Measurements from ENCODE around the gene MC3R. TPM values are rescaled to one million over a fixed set of nuclear protein-coding genes. Genes with fewer than 3 reads are reported as not detected.

Gene MC3R
- total RNA-seq, 1 donor from 2014 or later = not detected

DNA sequence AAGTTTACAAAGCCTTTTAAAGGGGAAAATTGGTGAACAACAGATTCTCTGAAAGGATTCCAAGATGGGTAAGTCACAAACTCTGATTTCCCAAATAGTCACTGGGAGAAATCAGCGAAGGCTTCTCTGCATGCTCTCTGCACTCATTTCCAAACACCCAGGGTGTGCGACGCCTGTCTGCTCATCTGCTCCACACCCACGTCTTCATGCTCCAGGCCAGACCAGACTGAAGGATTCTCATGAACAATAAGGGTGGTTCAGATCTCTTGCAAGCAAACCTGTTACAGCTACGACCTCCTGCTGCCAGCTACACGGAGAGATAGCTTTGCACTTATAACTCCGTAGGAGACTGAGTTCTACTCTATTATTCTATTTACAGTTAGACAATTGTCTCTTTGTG lies 1.4 kb downstream of the MC3R start:
- DNase-seq (ENCODE audit: low spot score) = no peak

DNA sequence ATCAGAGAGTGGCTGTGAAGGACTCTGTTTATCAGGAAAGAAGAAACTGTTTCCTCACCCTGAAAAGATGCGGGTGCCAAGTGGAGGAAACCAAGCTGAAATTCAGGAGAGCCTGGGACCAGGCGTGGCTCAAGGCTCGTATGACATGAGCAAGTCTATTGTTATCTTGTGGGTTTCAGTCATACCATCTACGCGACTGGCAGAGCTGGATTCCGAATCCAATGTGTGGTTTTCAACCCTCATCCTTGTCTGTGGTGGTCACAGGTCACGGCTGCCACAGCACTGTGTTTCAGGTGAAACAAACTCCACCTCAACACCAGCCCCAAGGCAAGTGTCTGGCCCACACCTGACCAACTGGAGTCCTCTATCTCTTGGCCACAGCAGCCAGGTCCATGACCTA lies 9.1 kb downstream of the MC3R start:
- DNase-seq (ENCODE audit: low spot score) = no peak

DNA sequence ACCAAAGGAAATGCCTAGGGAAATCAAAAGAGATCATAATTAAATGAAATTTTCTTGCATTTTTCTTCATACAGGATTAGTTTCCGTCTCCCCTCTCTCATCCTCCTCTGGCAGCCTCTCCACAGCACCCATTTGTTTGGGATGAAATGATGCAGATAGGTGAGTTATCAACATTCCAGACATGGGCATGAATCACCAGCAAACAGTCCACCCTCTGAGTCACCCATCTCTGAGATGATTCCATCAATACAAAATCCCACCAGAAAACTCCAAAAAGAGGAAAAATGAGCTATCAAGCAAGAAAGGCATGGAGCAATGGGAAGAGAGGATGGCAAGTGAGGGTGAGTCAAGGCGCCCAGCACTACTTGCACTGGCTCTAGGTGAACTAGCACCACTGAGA lies 11.4 kb downstream of the MC3R start:
- no peak for DNase-seq (ENCODE audit: low spot score)

GRCh38 chr20:56268536-56268935 lies 20.0 kb downstream of the MC3R start:
- DNase-seq (ENCODE audit: low spot score) = no peak

DNA sequence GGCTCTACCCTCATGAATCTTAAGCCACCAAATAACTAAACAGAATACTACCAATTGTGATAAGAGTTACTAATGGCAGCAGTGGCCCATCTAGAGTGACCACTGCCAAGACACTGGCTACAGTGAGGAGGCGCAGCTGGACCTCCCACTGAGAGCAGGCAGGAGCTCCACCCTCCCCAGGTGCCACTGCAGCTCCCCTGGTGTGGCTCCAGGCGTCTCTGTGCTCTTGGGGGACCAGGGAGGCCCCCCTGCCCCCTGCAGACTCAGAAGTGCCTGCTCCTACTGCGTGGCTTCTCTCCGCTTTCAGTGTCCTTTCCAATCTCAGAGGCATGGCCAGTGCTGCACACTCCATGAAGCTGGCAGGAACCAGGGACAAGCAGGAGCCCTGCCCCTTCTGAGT lies 23.4 kb downstream of the MC3R start:
- no peak for DNase-seq (ENCODE audit: low spot score)

- DNase-seq (ENCODE audit: low spot score) = no peak
Measured at GRCh38 chr20:56273491-56273890, 25.0 kb downstream of the MC3R start.

DNA sequence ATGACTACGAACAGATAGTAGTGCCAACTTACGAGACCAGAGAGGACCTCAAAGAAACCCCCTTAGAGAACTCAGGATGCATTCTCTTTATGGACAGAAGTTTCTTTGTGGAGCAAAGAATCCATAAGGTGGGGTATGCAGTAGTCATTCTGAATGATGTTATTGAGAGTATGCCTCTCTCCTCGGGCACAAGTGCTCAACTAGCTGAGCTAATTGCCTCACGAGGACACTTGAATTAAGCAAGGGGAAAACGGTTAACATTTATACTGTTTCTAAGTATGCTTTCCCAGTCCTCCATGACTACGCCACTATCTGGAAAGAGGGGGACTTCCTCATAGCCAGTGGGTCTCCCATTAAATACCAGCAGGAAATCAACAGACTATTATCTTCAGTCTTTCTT lies 25.6 kb downstream of the MC3R start:
- no peak for DNase-seq (ENCODE audit: low spot score)

DNA sequence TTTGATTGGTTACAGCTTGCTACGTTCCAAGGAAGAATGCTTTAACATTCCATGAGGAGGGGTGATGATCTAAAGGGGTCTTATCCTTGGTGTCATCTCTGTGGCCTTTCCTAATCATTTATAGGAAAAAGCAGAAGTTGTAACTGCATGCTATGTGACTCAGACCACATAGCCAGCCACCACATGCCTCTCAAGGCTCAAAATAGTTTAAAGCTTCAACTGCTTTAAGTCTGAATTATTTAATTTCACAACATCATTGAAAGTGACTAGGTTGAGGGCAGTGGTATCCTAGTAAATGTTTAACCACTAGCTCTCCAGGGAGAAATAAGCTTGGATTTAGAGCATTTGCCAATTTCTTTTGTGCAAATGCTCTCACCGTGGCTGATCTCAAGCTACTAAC lies 29.7 kb downstream of the MC3R start:
- no peak for DNase-seq (ENCODE audit: low spot score)

DNA sequence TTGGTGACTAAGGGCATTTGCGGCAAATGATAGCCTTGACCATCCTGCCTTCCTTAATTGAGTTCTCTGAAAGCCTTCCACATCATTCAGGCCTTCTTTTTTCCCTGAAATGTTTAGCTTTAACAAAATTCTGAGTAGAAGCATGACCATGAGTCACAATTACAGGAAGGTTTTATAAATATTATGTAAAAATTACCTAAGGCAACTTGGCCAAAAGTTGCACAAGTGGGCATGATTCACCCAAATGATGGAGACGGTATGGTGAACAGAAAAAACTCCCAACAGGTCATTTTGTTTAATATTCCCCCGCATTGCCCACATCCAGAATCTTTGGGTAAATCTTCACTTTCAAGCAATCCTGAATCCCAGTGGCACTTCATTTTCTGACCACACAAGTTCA lies 37.0 kb downstream of the MC3R start:
- no peak for DNase-seq (ENCODE audit: low spot score)

DNA sequence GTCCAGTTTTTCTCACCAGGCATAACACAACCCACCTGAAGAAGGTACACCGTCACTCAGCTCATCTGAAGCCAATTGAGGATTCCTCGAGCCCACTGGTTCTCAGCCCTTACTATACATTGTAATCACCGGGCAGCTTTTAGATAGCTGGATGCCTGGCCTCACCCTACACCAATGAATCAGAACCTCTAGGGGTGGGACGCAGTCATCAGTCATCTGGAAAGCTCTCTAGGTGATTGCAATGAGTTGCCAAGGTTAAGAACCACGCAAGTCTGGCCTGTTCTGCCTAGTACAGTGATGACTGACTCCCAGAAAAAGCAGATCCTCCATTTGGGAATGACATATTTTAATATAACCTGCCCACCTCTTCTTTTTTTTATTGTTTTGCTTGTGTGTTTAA lies 41.1 kb downstream of the MC3R start:
- no peak for DNase-seq (ENCODE audit: low spot score)

GRCh38 chr20:56299362-56299761 lies 50.8 kb downstream of the MC3R start:
- no peak for DNase-seq (ENCODE audit: low spot score)

Other genes starting within 250 kb of the MC3R start
- 0.16 TPM for gene CBLN4, start 243.2 kb upstream of the MC3R start, total RNA-seq
- 50.3 TPM for gene FAM210B, start 110.2 kb downstream of the MC3R start, total RNA-seq
- gene AURKA, start 143.5 kb downstream of the MC3R start, total RNA-seq = 1.6 TPM
- 36.6 TPM for gene CSTF1, start 143.9 kb downstream of the MC3R start, total RNA-seq
- 0.91 TPM for gene CASS4, start 163.5 kb downstream of the MC3R start, total RNA-seq
- gene RTF2, start 219.9 kb downstream of the MC3R start, total RNA-seq = 91.2 TPM